HG03432 (cell line): ENCODE results near the gene ADAM10.

Source experiments
- ATAC-seq: cut with Tn5 transposase; IDR thresholded peaks from one replicate; pipeline ENCODE4 v1.9.1; 2021; ENCODE audit warnings: mild to moderate bottlenecking, moderate library complexity; ENCODE audit not compliant: unreplicated experiment

ADAM10 gene

DNA sequence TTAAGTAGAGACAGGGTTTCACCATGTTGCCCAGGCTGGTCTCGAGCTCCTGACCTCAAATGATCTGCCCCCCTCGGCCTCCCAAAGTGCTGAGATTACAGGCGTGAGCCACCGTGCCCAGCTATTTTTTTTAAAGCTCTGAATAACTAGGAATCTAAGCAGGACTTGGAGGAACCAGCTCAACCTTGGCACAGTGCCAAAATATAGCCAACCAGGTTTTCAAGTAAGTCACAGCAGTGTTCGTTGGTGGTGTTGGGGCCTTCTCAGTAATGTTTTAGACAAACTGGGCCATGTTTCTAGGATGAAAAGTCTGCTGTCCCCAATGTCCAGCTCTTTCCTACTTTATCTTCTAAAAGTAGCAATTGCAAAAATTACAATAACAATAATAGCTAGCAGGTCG lies 6.4 kb upstream of the ADAM10 start:
- no peak for ATAC-seq

DNA sequence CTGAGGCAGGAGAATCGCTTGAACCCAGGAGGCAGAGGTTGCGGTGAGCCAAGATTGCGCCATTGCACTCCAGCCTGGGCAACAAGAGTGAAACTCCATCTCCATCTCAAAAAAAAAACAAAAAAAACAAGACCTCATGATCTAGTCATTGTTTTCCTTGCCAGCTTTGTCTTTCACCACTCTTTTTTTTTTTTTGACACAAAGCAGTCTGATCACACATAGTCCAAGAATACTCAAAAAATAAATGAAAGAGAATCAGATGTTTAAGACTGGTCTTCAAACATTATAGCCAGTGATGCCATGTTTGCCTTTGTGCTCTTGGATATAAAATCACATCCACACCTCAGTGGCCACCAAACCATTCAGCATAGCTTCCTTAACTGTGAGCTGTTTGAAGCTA lies 5.8 kb upstream of the ADAM10 start:
- ATAC-seq, result no peak

DNA sequence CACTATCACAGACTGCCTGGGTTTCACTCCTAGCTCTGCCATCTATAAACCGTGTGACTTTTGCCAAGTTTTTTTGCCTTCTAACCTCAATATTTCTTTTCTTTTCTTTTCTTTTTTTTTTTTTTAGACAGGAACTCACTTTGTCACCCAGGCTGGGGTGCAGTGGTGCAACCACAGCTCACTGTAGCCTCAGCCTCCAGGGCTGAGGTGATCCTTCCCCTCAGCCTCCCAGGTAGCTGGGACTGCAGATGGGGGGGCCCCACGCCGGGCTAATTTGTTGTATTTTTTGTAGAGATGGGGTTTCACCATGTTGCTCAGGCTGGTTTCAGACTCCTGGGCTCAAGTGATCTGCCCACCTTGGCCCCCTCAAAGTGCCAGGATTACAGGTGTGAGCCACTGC lies 3.2 kb upstream of the ADAM10 start:
- no peak for ATAC-seq

DNA sequence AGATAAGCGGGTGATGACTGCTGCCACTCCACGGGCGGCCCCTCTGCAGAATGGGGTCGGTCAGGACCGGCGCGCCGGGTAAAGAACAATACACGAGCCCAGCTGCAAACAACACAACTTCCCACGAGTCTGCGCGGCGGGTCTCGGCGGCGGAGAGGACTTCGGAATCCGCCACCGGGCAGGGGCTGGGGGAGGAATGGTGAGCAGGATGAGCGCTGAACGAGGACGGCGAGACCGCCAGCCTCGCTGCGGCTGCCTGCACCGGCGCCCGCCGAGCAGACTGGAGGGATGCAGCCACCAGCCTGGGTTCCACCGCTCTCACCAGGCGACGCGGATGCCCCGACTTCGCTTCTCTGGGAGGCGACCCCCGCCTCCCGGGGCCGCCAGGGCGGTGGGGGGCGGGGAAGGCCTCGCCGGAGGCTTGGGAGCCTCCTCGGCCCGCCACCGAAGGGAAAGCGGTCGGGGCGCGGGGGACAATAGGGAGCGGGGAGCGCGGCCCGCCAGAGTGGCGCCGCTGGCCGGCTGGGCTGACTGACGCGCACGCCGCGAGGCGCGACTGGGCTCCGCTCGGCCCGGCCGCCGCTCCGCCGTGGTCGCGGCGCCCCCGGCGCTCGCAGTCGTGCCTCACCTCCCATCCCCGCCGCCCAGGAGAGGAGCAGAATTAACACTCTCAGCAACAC lies 515 bp downstream of the ADAM10 start:
- peak; percentile 35 for ATAC-seq

DNA sequence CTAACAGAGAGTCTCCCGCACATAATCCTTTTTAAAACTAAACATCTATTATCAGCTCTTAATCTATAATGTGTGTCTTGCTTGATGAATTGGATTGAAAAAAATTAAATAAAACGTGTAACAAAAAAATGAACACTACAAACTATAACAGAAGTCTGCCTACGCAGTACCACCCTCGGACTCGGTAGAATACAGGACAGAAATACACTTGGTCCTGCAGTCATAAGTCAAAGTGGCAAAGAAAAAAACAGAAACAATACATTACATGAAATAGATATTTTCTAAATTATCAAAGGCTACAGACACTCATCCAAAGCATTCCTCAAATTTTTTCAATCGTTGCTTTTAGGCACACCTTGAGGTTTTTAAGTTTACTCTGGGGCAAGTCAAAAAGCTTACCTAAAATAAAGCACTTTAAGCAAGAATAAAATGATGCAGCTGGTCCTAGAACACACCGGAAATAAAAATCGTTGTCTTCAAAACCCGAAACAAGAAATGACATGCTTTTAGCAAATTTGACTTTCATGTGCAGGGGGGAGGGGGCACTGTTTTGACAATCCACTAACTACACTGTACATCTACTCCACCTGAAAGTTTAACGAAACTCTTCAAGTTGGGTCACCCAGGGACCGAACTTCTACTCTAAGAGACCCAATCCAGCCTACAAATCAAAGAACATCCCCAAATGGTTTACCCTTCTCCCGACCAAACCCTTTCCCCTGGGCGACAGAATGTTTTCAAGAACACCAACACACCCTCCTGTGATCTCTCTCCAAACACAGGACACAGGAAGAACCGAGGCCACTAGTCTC lies 1.3 kb downstream of the ADAM10 start:
- peak; percentile 4 for ATAC-seq

DNA sequence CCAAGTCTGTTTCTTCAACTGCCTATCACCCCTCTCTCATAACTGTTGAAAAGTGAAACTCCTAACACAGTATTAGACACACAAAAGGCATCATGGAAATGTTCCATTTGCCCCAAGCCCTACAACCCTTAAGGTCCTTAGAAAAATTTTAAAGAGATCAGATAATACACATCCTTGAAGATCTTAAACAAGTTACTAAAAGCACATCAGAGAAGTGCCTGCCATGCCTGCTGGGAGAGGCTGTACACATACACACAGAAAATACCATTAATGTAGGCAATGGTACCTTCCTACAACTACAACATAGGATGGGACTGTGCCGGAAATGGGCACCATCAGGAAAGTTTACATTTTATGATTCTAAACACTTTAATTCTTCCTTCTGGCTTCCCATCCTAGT lies 3.3 kb downstream of the ADAM10 start:
- ATAC-seq, result no peak

DNA sequence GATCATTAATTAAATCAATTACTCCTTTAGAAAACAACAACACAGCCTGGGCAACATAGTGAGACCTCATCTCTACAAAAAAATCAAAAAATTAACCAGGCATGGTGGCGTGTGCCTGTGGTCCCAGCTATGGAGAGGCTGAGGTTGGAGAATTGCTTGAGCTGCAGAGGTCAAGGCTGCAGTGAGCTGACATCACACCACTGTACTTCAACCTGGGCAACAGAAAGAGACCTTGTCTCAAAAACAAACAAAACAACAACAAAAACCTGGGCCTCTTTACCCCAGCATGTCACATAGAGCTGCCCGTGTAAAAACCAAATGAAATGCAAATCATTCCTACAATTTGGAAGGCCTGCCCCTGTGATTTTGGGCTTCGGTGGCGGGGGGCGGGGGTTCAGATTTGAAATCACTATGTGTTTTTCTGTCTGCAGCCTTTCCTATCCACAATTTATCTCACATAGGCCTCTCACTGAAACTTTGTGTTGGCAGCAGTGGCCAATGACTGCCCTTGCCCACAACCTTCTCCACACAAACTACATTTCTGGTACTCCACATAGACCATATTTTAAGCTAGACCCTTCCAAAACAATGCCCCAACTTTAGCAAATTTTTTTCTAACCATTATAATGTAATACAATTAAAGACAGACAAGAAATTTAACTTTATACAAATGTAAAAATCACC lies 6.5 kb downstream of the ADAM10 start:
- ATAC-seq, result no peak

DNA sequence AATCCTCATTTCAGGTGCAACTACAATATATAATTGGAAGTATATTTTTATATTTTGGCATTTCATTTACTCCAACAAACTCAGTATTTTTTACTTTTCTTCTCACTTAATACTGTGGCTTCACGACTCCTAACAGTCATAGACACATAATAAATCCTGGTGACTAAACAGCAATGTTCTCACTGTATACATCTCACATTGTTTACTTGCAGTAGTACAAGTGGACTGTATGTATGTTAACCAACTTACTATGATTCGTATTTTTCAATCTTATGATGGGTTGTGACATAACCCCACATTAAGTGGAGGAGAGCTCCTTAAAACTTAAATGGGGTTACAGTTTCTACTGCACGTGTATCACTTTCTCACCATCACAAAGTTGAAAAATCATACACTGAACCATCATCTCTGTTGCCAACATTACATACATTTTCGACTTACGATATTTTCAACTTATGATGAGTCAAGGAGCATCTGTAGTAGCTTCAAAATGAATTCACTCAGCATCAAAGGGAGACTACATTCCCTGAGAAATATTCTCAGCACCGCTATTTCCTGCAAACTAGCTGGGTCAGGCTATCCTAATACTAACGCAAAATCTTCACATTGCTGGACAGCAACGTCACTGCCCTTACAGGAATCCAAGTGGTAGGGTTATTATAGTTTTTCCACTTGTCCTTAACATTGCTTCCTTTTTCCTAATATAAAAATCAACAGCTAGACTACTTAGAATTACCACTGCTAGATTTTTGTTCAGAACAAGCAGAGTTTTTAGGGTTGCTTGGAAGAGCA lies 7.3 kb downstream of the ADAM10 start:
- no peak for ATAC-seq

DNA sequence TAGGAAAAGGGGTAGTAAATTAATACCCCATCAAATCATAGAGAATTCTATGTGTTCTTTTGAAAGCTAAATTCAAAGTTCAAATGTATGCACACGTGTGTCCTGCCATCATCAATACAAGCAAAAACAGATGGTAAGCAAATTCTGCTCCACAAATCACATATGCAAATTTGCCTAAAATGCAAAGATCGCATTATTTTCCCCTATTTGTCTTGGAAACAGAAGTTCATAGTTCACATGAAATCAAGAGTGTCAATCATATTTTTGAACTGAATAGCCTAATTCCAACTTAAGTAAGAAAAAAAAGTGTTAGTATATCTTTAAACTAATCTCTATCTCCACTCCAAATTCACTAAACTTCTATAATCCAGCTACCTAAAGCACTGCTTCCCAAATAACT lies 8.5 kb downstream of the ADAM10 start:
- ATAC-seq, result no peak

DNA sequence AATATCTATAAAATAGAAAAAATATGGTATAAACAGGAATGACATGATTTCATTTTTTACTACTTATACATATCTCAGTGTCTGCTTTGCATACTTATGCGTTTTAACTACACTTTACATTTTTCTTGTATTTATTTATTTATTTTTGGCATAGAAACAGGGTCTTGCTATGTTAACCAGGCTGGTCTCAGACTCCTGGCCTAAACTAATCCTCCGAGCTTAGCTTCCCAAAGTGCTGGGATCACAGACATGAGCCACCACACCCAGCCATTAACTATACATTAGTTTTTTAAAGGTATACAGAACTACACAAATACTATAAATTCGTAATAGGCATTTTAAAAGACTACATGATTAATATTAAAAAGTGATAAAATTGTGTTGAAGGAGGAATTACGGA lies 9.1 kb downstream of the ADAM10 start:
- ATAC-seq, result no peak

DNA sequence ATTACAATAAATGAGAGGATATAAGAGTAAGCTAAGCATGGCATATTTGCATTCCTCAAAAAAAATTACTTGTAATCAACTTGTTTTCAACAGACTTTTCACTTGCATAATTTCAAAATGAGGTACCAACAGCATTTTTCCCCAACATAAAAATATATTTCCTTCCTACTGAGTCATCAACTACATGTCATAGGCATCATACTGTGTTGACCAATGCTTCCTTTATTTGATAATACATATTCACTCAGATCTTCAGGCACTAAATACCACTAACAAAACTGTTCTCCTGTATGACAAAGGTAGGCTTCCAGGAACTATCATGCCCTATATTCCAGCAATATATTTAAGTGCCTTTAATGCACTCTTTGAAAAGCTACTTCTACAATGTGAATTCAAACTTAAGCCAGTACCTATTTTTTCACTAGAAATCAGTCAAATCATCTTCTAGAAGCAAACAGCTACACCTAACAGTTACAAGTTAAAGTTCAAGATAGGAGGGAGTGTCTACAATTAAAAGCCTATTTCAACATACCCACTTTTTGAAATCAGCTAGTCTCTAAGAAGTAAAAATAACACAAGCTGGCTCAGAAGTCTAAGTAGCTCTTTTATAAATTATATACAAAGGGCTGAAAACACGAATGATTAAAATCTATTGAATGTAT lies 11.3 kb downstream of the ADAM10 start:
- ATAC-seq, result no peak

DNA sequence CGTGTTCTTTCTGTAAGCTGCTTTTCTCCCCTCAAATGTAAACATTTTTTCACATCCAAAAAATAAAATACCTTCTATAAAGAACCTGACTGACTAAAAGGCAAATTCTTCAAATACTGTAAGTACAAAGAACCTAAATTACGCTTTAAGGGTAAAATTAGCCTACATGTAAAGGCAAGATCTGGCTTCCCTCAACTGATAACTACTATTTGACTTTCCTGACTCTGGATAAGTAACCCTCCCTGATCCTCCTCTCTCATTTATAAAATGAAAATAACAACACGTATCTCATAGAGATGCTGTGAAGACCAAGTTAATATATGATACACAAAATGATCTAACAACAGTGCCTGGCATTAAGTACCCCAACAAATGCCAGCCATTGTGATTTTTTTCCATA lies 12.2 kb downstream of the ADAM10 start:
- ATAC-seq, result no peak

DNA sequence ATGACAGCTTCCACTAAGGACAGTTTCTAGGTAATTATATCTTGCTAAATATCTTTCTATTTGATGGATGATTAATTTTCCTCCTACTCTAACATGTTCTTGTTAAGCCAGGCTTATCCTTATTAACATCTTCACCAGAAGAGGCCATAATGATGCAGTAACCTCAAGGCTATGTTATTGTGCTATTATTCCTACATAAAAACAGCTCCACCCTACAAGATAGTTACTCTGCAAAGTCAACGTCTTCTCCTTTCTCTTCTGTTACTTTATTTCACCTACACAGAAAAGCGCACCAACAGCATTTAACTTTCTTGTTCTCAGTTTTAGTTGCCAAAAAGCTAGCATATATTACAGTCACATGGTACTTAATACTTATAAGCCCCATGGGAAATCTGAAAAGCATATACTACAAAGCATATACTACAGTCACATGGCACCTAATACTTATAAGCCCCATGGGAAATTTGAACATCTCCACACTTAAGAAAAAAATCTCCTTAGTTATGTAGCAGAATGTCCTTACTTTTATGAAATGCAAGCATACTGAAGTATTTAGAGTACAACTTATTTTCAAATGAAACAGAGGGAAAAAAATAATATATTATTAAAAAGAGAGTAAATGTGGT lies 13.4 kb downstream of the ADAM10 start:
- ATAC-seq, result no peak

DNA sequence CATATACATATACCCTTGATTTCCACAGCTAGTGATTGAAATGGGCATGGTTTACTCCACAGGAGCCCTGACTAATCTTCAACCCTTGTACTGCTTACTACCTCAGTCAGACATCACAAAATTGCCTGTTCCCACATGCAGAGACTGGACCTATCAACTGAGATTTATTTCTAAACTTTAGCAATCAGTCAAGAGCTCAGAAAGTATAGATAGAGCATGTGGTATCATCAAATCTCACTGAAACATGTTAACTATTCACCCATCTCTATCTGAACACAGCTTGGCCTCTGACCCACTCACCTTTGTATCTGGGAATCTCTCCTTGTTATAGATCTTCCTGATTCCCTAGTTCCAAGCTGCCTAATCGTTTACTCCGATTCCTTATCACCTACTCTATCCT lies 14.6 kb downstream of the ADAM10 start:
- no peak for ATAC-seq

DNA sequence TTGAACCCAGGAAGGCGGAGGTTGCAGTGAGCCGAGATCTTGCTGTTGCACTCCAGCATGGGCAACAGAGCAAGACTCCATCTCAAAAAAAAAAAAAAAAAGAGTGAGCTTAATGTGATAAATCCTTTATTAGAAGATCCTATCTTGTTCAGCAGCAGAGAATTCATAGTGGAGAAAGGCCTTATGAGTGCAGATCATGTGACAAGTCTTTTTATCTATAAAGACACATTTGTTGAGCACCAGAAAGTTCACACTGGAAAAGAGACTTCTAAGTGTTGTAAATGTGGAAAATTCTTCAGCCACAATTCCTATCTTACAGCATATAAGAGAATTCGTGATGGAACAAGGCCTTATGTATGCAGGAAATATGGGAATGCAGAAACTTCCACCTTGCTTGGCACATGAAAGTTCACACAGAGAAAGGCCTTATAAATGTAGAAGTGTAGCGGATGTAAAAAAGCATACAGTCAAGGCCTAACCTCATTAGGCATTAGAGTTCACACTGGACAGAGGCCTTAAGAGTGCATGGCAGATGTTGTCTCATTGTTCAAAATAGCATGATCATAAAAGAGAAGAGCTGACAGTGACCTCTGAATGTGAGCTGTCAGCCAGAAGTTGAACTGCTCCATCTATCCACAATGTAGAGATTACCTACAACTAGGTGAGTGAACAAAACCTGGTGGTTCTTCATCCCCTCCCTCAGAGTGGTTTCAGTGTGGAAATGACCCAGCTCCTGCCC lies 16.7 kb downstream of the ADAM10 start:
- ATAC-seq, result no peak

DNA sequence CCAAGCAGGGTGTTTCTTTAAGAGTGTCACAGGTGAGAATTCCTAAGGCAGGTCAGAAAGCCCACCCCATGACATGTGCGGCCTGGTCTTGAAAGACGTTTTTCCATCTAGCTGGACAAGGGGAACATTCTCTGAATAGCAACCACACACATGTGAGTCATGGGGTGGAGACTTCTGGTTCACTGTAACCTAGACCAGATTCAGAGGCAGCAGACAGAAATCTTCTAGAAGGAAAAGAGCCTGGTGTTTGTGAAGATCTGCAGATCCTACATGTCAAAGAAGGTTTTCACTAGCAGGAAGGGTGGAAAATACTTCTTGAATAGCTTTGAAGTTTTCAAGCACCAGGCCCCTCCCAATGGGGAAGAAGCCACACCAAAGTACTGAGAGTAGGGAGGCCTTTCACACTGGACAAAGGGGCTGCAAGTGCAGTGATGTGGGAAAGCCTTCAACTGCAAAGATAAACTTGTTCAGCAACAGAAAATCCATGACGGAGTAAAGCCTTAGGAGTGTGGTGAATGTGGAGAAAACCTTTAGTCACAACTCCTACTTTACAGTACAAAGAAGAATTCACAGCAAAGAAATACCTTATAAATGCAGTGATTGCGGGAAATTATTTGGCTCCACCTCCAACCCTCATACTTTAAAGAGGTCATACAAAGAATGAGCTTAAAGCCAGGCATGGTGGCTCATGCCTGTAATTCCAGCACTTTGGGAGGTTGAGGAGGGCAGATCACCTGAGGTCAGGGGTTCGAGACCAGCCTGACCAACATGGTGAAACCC lies 17.6 kb downstream of the ADAM10 start:
- no peak for ATAC-seq

DNA sequence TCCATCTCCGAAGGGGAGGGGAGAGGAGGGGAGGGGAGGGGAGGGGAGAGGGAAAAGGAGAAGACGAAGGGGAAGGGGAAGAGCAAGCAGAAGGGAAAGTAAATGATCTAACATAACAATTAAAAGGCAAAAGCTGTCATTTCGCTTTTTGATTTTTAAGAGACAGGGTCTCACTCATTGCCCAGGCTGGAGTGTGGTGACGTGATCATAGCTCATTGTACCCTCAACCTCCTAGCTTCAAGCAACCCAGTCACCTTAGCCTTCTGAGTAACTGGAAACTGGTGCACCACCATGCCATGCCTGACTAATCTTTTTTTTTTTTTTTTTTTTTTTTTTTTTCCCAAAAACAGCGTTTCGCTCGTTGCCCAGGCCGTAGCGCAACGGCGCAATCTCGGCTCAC lies 22.6 kb downstream of the ADAM10 start:
- no peak for ATAC-seq

DNA sequence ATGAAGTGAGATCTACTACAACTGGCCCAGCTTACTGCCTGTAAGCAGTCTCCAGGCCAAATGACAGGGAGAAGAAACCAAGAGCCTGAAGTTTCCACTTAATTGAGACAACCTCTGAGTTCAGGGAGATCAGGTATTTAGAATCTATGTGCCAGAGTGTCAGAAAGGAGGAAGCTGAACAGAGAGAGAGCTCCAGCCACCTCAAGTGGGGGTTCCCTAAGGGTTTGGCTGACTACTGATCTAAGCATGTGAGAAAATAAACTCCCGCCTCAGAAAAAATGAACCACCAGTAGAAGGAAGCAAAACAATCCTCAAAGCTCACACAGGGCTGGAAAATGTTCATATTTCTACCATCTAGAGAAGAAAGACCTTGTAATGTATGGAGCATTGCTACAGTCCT lies 25.0 kb downstream of the ADAM10 start:
- peak; percentile 87 for ATAC-seq

DNA sequence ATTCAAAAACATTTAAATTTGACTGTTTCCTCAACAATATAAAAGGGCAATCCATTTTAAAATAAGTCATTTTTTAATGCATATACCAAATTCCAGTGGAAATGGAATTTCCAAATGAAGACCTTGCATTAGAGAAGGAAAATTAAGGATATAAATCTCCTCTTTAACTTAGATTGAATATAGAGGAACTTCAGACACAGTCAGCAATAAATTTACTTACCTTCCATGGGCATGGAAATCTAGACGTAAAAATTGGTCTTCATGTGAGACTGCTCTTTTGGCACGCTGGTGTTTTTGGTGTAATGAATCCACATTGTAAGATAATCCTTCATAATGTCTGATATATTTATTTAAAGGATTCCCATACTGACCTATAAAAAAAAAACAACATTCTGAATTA lies 32.1 kb downstream of the ADAM10 start:
- ATAC-seq, result no peak
